Measurements from ENCODE around the gene PUS7L.

GRCh38 chr12:43676183-43676813, 82.3 kb downstream of the PUS7L start:
- TF ChIP-seq CTCF (IDR thresholded peaks at IDR 0.05) = peak; percentile 73
- no peak for TF ChIP-seq REST (IDR thresholded peaks at IDR 0.05; ENCODE audit: insufficient read depth in 1 of 2, low read depth in 2 of 2, low read length in 1 of 2)
- TF ChIP-seq POLR2AphosphoS5 (IDR thresholded peaks at IDR 0.05; ENCODE audit: low read depth, low read length) = no peak

All from Panc1 (cell line).